Endothelial cell of umbilical vein (primary cell): Measurements from ENCODE around the gene NR1H4. TPM values are rescaled to one million over a fixed set of nuclear protein-coding genes. Genes with fewer than 3 reads are reported as not detected.
"Not testable (repeated sequence)": the region's sequence is repeated elsewhere in the genome, so short reads cannot be mapped to it uniquely, and the experiment has no call there.

Source experiments
- BruUV-seq: library from RNA; stranded (reverse); fragments of 400-500 nt; replicated peaks from 2 replicates; lab custom pipeline; 2021; lab: Mats Ljungman, UMichigan
- CTCF ChIA-PET: fragments of 300-600, 350-600 bp; sonication (Branson Sonifier 250); formaldehyde crosslinking; loops from one replicate; lab custom pipeline; 2021; ENCODE audit warnings: antibody characterized with exemption, inconsistent platforms; lab: Charles Lee
- POLR2A ChIA-PET: fragments of 300-600, 350-600 bp; sonication (Branson Sonifier 250); formaldehyde crosslinking; loops from one replicate; lab custom pipeline; 2021; ENCODE audit warnings: antibody characterized with exemption, inconsistent platforms; lab: Charles Lee
- DNase-seq: peaks from one replicate; pipeline ENCODE4 v3.0.0-alpha.2; 2011; ENCODE audit warnings: low read depth, low spot score
- FAIRE-seq: peaks from 2 replicates; lab custom pipeline; 2011; peaks lifted over from hg19 to GRCh38; lab: Jason Lieb, UNC
- H2AFZ ChIP-seq: 2 replicates; pipeline ENCODE4 v1.6.0; 2012; ENCODE audit warnings: low read depth, low read length, control low read depth, inconsistent platforms
- H3K27ac ChIP-seq: 2 replicates; pipeline ENCODE4 v1.5.1; 2011; ENCODE audit warnings: low read depth, mild to moderate bottlenecking, control low read depth, low read length, moderate library complexity; ENCODE audit not compliant: insufficient read depth
- H3K27me3 ChIP-seq, 2 experiments: 2 replicates each; pipeline versions ENCODE4 v1.6.0 to v1.6.1; 2011; ENCODE audit warnings: low read length in 2 of 2, mixed read lengths in 1 of 2; ENCODE audit not compliant: control insufficient read depth in 2 of 2, insufficient read depth in 2 of 2
- H3K36me3 ChIP-seq, 2 experiments: 2 replicates in 1 of 2; 3 replicates in 1 of 2; pipeline ENCODE4 v1.5.1; 2011; ENCODE audit warnings: low read length in 2 of 2, mild to moderate bottlenecking in 1 of 2, moderate library complexity in 1 of 2; ENCODE audit not compliant: control insufficient read depth in 2 of 2, insufficient read depth in 2 of 2; ENCODE audit errors: extremely low read depth in 1 of 2
- H3K4me1 ChIP-seq: 3 replicates; pipeline ENCODE4 v1.5.1; 2011; ENCODE audit warnings: mild to moderate bottlenecking, low read length; ENCODE audit not compliant: control insufficient read depth, insufficient read depth; ENCODE audit errors: extremely low read depth
- H3K4me2 ChIP-seq: 2 replicates; pipeline ENCODE4 v1.6.1; 2011; ENCODE audit warnings: low read length, control low read depth, mixed read lengths; ENCODE audit not compliant: insufficient read depth
- H3K4me3 ChIP-seq, 3 experiments: fragments of 200-600 bp in 1 of 3; sonication (generic), shearing (Covaris generic) in 1 of 3; replicated peaks in 1 of 3; 2 replicates each; pipeline ENCODE4 v1.5.1; 2011 to 2016; ENCODE audit warnings: control low read depth in 3 of 3, low read length in 3 of 3, mild to moderate bottlenecking in 2 of 3, inconsistent platforms in 1 of 3, low read depth in 1 of 3, moderate library complexity in 1 of 3; ENCODE audit not compliant: insufficient read depth in 1 of 3
- H3K79me2 ChIP-seq: 2 replicates; pipeline ENCODE4 v1.6.0; 2012; ENCODE audit warnings: low read length, inconsistent platforms; ENCODE audit not compliant: control insufficient read depth, insufficient read depth
- H3K9ac ChIP-seq: replicated peaks from 2 replicates; pipeline ENCODE3; 2011; ENCODE audit warnings: low read length, control low read depth; ENCODE audit not compliant: insufficient read depth; ENCODE audit errors: extremely low read depth
- H3K9me1 ChIP-seq: replicated peaks from 3 replicates; pipeline ENCODE4 v1.6.0; 2011; ENCODE audit warnings: mild to moderate bottlenecking, low read length; ENCODE audit not compliant: control insufficient read depth, insufficient read depth; ENCODE audit errors: extremely low read depth
- H3K9me3 ChIP-seq: replicated peaks from 2 replicates; pipeline ENCODE4 v1.5.1; 2012; ENCODE audit warnings: low read length, inconsistent platforms; ENCODE audit not compliant: control insufficient read depth, insufficient read depth
- H4K20me1 ChIP-seq: replicated peaks from 2 replicates; pipeline ENCODE3; 2011; ENCODE audit warnings: mild to moderate bottlenecking, low read length; ENCODE audit not compliant: control insufficient read depth, insufficient read depth; ENCODE audit errors: extremely low read depth
- FOS ChIP-seq: IDR thresholded peaks from 2 replicates; pipeline ENCODE4 v1.6.1; 2011; ENCODE audit warnings: mild to moderate bottlenecking, low read length, moderate library complexity, borderline replicate concordance; ENCODE audit not compliant: insufficient read depth
- GATA2 ChIP-seq: IDR thresholded peaks from 2 replicates; pipeline ENCODE4 v1.7.0; 2011; ENCODE audit warnings: low read depth, mild to moderate bottlenecking, moderate library complexity, mixed read lengths, low read length; ENCODE audit not compliant: insufficient read length, insufficient read depth
- JUN ChIP-seq: IDR thresholded peaks from 2 replicates; pipeline ENCODE4 v1.6.1; 2011; ENCODE audit warnings: borderline replicate concordance, low read depth; ENCODE audit not compliant: insufficient read length, insufficient read depth
- MYC ChIP-seq: IDR thresholded peaks from one replicate; pipeline ENCODE4 v1.6.1; 2011; ENCODE audit warnings: mild to moderate bottlenecking, low read depth, low read length
- POLR2A ChIP-seq: IDR thresholded peaks from 2 replicates; pipeline ENCODE4 v1.6.1; 2012; ENCODE audit warnings: low read depth, mild to moderate bottlenecking, control low read depth, low read length
- dilution Hi-C: fragments of 300-500 bp; cut with MboI; formaldehyde crosslinking; loops from one replicate; pipeline ENCODE4 v1.15.0; 2019; ENCODE audit warnings: low sequenced_read_pairs; ENCODE audit not compliant: extremely low pct_ligation_motif_present
- intact Hi-C: fragments of 100-400 bp; cut with micrococcal nuclease; formaldehyde crosslinking; loops from one replicate; pipeline ENCODE4 v1.10.0; 2022
- polyA plus RNA-seq, 4 experiments: library from polyadenylated mRNA; depleted of rRNA in 3 of 4; stranded (reverse) in 3 of 4; unstranded in 1 of 4; fragments of >200 nt; gene quantifications; 2 replicates each; pipeline versions ENCODE4 v1.2.1 to v1.2.3, GENCODE V29; 2011 to 2012; ENCODE audit warnings: missing spikeins in 1 of 4
- total RNA-seq: library from RNA; stranded (reverse); gene quantifications from 2 replicates; pipeline ENCODE4 v1.2.3, GENCODE V29; 2021

NR1H4 gene
- total and polyA plus RNA-seq, 2 donors (not counting 3 experiments of a cell fraction or from before 2014, with no cell fraction given) = not detected

DNA sequence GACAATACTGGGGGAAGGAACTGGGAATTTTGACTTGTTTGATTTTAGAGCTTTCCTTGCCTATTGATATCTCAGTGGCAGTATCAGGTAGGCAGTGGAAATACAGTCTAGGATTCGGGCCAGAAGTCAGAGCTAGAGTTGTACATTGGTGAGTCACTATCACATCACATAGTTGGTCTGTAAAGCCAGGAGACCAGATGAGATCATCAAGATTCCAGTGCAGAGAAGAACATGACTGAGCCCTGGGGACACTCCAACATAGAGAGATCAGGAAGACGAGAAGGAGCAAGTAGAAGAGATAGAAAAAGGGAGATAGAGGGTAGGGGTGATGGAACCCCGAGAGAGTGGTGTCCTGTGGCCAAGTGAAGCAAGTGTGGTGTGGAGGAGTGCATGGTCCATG is 46.6 kb upstream of the NR1H4 start:
- DNase-seq (no peak), FAIRE-seq (no peak)
- POLR2A ChIA-PET = no interaction called here
- no peaks in the 10 kb centered on the region for H3K79me2 ChIP-seq
- H3K4me3 ChIP-seq = no peak overlapping the region
- no peaks in the 10 kb centered on the region for H3K4me1 ChIP-seq
- no peaks in the 10 kb centered on the region for H3K9me1 ChIP-seq
- H3K36me3 ChIP-seq = no peaks in the 10 kb centered on the region
- dilution Hi-C loops = no loop called here
- H3K9me3 ChIP-seq = no peaks in the 10 kb centered on the region
- intact Hi-C loops = no loop called here
- no peak overlapping the region for H3K27ac ChIP-seq
- TF ChIP-seq MYC (no peak), GATA2 (no peak), POLR2A (no peak), FOS (peak; percentile 19), JUN (peak; percentile 34)
- H3K27me3 ChIP-seq = no peaks in the 10 kb centered on the region
- no peak overlapping the region for H3K4me2 ChIP-seq
- no peak overlapping the region for H3K9ac ChIP-seq
- CTCF ChIA-PET = interaction anchor here (2.5 kb wide), 1 partner anchor 22 kb away, joined by 11 read pairs; no protein-coding TSS in a partner anchor
- H4K20me1 ChIP-seq = no peaks in the 10 kb centered on the region
- no peak overlapping the region for H2AFZ ChIP-seq
- BruUV-seq = no TSS peak

DNA sequence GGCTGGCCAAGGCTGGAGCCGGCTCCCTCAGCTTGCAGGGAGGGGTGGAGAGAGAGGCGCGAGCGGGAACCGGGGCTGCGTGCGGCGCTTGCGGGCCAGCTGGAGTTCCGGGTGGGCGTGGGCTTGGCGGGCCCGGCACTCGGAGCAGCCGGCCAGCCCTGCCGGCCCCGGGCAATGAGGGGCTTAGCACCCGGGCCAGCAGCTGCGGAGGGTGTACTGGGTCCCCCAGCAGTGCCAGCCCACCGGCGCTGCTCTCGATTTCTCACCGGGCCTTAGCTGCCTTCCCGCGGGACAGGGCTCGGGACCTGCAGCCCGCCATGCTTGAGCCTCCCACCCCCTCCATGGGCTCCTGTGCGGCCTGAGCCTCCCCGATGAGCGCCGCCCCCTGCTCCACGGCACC is 43.4 kb upstream of the NR1H4 start:
- H3K36me3 ChIP-seq, H3K9me1 ChIP-seq, dilution Hi-C loops, H3K9me3 ChIP-seq, H2AFZ ChIP-seq, BruUV-seq, intact Hi-C loops, H3K9ac ChIP-seq, H3K4me1 ChIP-seq, H3K79me2 ChIP-seq, H3K27ac ChIP-seq, H3K4me3 ChIP-seq, POLR2A ChIA-PET, H3K27me3 ChIP-seq, FAIRE-seq, H3K4me2 ChIP-seq, DNase-seq, H4K20me1 ChIP-seq: not testable (repeated sequence)
- CTCF ChIA-PET = interaction anchor here (1.3 kb wide), 1 partner anchor 26 kb away, joined by 3 read pairs; no protein-coding TSS in a partner anchor
